HG03066 (cell line): ENCODE measurements around the gene DTX2.
"Not testable (repeated sequence)": the region's sequence is repeated elsewhere in the genome, so short reads cannot be mapped to it uniquely, and the experiment has no call there.

ENCODE experiments used
- ATAC-seq: cut with Tn5 transposase; IDR thresholded peaks from one replicate; pipeline ENCODE4 v1.9.1; 2021; ENCODE audit warnings: low read depth; ENCODE audit not compliant: unreplicated experiment

The DTX2 gene

DNA sequence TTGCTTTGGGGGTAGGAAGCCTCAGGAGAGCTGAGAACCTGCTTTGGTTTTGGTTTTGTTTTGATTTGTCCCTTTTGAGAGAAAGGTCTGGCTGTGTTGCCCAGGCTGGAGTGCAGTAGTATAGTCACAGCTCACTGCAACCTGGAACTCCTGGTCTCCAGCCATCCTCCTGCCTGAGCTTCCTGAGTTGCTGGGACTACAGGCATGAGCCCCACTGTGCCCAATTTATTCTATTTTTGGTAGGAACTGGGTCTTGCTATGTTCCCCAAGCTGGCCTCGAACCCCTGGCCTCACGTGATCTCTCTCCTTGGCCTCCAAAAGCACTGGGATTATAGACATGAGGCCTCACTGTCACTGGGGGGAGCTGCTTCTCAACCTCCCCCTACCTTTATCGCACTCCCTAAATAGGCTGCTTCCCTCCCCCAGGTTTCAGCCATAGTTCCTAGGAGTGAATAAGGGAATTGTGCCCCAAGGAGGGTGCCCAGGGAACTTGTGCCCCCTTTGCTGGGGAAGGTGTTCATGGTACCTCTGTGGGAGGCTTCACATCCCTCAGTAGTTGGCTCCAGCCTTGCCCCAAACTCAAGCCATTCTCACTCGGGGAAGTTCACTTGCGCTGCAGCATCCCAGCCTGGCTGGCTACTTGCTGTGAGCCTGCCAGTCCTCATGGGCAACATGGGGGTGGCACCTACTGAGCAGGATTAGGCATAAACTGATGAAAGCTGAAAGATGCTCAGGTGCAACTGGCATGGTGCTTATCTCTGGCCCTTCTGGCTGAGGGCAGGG, 18.7 kb upstream of the DTX2 start:
- not testable (repeated sequence) for ATAC-seq

DNA sequence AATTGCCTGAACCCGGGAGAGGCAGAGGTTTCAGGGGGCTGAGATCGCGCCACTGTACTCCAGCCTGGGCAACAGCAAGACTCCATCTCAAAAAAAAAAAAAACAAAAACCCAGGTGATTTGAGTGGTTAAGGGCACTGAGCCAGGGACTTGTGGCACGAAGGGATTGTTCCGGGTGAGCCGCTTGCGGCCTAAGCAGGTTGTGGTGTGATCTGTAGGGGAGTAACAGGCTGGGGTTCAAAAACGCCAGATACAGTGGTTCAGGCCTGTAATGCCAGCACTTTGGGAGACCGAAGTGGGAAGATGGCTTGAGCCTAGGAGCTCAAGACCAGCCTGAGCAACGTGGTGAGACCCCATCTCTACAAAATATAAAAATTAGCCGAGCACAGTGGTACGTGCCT, 17.7 kb upstream of the DTX2 start:
- not testable (repeated sequence) for ATAC-seq

DNA sequence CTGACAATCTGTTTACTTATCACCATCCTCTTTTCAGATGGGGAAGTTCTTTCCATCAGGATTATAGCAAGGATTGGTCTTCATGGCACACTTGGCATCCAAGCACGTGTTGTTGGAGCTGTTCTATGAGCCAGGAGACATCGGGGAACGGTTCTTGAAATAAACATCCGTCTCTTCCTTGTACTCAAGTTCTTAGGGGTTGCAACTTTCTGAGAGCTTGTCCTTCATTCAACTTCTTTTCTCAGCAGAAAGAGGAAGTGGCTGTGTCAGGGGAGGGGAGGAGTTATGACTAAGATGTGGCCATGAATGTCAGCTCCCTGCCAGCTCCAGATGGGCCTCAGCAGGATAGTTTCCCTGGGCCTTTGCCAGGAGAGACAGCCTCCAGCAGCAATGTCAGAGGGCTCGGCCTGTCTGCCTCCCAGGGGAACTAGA, 15.9 kb upstream of the DTX2 start:
- ATAC-seq = peak; percentile 72

DNA sequence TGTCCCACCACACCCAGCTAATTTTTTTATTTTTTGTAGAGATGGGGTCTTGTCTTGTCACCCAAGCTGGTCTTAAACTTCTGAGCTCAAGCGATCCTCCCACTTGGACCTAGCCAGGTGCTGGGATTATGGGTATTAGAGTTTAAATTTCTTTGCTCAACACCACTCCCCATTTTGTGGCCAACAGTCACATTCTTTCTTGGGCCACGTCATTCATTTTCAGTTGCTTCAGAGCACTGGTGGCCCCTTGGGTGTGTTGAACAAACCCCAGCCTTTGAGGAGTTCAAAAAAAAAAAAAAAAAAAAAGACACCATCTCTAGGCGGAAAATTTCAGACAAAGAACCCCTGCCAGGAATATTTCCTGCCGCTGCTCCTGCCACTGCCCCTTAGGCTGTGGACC, 4.5 kb upstream of the DTX2 start:
- ATAC-seq = not testable (repeated sequence)

DNA sequence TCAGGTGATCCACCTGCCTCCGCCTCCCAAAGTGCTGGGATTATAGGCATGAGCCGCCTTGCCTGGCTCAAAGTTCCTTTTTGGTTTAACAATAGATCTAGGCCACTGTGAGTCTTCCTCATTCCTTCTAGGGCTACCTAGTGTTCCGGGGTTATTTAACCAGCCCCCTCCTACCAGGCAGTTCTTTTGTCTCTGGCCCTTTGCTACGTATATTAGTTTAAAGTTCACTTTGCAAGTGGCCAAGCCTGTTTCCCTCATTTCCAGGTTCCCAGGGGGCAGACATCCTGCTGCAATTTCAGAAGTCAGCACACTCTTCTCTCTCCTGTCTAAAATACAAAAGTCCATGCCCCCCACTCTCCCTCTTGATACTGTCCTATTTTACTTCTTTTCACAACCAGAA, 3.0 kb upstream of the DTX2 start:
- not testable (repeated sequence) for ATAC-seq

DNA sequence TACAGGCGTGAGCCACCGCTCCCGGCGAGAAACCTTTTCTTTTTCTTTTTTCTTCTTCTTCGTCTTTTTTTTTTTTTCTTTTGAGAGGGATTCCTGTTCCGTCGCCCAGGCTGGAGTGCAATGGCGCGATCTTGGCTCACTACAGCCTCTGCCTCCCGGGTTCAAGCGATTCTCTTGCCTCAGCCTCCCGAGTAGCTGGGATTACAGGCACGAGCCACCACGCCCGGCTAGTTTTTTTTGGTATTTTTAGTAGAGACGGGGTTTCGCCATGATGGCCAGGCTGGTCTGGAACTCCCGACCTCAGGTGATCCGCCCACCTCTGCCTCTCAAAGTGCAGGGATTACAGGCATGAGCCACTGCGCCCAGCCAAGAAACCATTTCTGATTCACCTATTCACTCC, 742 bp upstream of the DTX2 start:
- ATAC-seq = not testable (repeated sequence)

DNA sequence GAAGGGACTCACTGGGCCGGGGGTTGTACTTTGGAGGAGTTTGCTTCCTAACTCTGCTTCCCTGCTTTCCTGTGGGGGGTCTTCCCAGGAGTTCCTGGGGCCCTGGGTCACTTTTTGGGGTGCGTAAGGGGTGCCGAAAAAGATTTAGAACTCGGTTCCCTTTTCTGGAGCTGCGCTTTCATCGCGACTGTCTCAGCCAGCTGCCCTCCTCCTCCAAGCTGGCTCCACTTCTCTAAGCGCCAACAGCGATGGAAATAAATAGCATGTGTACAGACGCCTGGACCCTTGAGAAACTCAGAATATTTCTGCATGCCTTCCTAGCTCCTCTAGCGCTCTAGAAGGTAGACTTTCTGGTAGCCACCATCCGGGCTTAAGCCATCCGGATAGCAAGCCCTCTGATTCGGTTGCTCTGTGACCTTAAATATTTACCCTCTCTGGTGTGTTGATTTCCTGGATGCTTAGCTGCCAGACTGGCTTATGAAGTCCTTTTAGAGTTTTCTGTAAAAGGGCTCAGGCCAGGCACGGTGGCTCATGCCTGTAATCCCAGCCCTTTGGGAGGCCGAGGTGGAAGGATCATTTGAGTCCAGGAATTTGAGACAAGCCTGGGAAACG, 868 bp downstream of the DTX2 start:
- not testable (repeated sequence) for ATAC-seq

DNA sequence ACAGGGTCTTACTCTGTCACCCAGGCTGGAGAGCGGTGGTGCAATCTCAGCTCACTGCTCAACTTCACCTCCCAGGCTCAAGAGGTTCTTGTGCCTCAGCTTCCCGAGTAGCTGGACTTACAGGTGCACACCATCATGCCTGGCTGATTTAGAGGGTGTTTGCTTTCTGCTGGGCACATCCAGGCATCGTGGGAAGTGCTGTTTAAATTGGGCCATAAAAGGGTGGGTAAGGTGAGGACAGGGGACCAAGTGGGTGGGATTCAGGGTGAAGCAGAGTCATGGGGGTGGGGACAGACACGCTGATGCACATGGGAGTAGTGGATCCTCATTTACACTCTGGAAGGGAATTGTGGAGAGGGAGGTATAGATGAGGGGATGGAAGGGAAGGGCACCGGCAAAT, 3.5 kb downstream of the DTX2 start:
- ATAC-seq = not testable (repeated sequence)

DNA sequence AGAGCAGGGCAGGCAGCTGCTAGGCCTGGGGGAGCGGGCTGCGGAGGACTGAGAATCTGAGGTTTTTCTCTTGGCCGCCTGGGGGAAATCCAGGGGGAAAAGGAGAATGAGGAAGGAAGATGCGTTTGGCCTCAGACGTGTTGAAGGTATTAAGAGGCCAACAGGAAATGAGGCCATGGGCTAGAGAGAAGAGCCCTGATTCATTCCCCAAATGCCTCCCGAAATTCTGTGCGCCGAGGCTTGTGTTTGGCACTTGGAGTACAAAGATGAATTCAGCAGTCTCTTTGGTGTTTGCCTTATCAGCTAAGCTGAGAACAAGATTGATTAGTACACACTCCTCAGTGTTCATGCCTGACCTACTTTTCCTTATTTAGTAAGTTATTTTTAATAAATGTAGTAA, 4.4 kb downstream of the DTX2 start:
- ATAC-seq = not testable (repeated sequence)

DNA sequence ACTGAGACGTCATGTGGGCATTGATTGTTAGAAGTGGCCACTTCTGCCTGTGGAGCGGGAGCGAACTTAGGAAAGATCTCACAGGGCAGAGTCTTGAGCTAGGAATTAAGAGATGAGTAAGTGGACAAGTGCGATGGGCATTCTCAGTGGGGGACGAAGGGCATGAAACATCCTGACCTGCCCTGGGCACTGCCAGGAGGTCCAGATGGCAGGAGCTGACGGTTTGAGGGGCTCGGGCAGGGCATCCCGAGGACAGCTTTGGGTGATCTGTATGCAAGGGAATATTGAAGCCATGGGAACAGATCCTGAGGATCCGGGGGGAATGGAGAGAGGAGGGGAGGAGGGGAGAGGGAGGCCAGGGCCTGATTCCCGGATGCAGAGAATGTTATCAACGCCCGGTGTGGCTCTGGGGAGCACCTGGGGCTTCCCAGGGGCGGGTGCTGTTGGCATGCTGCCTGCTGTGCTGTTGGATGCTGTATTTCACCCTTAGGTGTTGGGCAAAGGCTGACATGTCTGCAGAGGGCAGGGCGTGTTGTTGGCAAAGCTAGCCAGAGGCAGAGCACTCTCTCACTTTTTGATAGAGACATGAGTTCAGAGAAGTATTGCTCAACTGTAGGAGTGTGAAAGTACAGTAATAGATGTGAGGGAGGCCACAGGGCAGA, 6.4 kb downstream of the DTX2 start:
- ATAC-seq = not testable (repeated sequence)

DNA sequence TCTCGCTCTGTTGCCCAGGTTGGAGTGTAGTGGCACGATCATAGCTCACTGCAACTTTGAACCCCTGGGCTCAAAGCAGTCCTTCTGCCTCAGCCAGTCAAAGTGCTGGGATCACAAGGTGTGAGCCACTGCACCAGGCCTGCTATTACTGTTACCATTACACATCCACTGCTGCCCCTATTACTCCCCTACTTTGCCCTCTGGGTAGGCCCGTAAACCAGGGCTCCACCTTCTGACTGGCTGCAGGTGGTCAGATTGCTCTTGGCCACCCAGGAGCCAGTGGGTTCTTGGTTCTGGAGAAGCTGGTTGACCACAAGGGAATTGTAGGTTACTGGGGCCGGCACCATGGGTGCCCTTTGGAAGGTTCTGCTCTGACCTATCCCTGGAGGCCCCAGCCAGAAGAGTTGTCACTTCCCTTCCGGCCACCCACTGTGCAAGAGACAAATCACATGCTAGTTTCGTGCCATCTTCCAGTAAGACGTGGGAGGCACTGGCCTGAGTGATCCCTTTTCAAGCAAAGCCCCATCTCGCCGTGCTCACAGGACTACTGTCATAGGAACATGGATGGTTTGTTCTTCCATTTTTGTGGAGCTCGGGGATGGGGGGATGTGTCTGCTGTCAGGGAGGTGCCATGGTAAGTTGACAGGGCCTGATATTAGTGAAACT, 10.2 kb downstream of the DTX2 start:
- not testable (repeated sequence) for ATAC-seq

DNA sequence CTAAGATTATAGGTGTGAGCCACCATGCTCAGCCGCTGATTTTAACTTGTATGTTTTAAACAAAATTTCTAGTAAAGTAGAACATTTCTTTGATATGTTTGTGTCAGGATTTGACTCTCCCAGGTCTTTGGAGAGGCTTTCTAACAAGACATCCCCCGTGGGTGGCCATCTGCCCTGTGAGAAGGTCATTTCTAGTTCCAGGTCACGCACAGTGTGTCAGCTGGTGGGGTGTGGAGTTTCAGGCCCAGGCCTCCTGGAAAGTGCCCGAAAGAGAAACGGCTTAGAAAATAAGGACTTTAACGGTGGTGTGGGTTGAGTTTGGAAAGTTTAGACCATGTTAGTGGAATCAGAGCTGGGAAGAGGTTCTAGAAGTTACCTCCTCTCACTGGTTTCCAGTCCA, 11.6 kb downstream of the DTX2 start:
- not testable (repeated sequence) for ATAC-seq

DNA sequence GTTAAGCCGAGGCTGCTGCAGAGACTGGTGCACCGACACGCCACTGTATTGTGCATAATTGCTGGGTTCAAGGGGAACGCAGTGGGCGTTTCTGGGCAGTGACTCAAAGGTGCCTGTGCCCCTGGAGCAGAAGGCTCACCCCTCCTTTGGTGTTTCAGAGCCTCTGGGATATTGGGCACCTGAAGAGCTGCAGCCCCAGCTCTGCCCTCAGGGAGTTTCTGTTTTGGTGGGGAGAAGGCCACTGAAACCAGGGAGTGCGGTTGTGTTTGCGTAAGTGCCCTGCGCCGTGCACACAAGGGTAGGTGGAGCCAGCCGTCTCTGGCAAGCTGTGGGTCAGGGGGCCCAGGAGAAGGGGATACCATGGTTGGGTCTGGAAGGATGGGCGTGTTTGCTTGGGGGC, 14.8 kb downstream of the DTX2 start:
- not testable (repeated sequence) for ATAC-seq

DNA sequence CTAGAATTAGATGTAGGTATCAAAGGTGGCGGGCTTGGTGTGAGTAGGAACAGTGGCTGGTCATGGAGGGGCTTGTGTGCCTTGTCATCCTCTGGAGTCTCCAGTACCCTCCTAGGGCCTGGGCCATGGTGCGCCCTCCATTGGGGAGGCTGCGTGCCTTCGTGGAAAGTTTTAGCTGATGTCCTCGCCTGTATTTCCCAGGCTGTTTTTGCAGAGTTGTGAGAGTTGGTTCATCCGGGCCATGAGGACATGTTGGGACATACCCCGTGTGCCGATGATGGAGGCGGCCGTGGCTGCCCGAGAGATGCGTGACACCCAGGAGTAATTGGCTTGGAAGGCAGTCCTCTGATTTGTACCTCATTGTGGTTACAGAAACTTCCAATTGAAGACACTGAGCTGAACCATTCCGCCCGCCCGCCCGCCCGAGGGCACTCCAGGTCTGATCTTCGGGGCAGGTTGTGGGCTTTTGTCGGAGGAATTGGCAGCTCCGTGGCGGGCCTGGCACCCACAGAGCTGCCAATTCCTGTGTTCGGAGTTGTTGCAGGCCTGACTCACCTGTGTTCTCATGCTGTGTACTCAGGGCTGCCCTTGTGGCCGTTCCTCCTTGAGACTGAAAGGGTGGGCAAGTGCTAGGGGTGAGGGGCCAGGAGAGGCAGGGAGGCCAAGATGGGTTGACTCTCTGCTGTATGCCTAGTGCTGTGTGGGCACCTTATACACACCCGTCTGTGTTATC, 15.4 kb downstream of the DTX2 start:
- ATAC-seq = not testable (repeated sequence)

DNA sequence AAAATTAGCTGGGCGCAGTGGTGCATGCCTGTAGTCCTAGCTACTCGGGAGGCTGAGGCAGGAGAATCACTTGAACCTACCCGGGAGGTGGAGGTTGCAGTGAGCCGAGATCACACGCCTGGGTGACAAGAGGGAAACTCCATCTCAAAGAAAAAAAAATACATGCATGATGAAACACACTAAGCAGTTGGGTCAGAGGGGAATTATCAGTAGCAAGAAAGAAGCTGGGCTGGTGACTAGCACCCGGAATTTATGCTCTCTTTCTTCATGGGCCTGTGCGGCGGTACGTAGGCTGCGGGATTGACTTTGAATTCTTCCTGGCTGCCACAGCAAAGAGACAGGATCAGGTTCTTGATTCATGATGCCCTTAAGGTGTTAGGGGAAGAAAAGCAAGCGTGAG, 18.1 kb downstream of the DTX2 start:
- ATAC-seq = not testable (repeated sequence)

DNA sequence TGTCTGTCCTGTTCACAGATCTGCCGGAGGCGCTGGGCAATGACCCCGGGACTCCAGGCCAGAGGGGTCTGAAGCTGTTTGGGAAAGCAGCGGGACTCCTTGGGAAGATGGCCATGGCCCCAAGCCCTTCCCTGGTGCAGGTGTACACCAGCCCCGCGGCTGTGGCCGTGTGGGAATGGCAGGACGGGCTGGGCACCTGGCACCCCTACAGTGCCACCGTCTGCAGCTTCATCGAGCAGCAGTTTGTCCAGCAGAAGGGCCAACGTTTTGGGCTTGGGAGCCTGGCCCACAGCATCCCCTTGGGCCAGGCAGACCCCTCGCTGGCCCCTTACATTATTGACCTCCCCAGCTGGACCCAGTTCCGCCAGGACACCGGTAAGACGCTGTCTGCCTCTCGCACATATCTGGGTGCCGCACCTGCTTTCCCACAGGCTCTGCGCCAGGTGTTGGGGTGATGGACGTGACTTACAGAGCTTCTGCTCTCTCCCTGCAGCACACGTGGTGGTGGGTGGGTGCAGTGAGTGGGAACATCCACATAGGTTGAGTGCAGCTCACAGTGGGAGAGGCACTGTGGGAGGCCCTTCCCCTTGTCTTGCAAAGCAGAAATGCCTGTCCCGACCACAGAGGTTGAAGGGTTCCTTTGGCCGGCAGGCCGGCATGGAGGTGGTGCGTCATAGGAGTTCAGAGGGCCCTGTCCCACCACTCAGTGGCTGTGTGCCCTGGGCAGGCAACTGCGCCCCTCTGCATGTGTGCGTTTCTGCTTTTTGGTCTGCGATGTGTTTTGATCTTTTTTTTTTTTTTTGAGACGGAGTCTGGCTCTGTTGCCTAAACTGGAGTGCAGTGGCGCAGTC, 19.1 kb downstream of the DTX2 start:
- not testable (repeated sequence) for ATAC-seq

DNA sequence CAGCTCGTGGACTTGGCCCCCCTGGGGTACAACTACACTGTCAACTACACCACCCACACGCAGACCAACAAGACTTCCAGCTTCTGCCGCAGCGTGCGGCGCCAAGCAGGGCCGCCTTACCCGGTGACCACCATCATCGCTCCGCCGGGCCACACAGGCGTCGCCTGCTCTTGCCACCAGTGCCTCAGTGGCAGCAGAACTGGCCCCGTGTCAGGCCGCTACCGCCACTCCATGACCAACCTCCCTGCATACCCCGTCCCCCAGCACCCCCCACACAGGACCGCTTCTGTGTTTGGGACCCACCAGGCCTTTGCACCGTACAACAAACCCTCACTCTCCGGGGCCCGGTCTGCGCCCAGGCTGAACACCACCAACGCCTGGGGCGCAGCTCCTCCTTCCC, 21.2 kb downstream of the DTX2 start:
- not testable (repeated sequence) for ATAC-seq

DNA sequence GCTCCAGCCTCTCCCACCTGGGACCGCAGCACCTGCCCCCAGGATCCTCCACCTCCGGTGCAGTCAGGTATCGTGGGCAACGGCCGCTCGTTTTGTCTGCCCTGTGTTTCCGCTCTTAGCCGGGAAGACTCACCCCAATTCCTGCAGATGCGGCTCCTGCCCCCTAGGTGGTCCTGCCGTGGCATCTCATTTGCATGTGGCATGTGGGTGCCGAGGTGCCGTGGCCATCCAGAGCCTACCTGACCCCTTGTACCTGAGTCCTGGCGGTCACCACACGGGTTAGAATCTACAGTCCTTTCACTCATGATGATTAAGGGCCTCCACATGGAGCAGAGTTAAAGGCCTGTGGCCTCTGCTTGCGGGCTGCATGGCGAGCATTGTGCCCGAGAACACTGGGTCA, 21.6 kb downstream of the DTX2 start:
- ATAC-seq = not testable (repeated sequence)

DNA sequence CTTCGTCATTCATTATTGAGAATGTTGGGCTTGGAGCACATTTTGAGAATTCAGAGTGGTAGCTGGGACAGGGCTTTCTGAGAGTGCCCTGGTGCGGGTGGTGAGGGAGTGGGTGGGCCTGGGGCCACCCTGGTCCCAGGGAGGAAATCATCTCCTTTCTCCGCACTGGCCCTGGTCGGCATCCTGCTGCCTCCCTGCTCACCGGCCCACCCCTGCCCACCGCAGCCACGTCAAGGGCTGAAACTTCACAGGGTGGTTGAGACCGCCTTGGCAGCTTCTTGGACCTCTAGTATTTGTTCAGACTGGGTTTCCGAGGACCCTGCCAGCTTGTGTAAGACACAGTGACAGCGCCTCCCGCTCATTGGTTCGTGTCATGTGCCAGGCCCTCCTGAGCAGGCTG, 22.9 kb downstream of the DTX2 start:
- not testable (repeated sequence) for ATAC-seq
